DND-41 (cell line): ENCODE data around the gene ZNF621.

Source experiments
- CTCF ChIP-seq: IDR thresholded peaks from 2 replicates; pipeline ENCODE4 v1.5.1; 2012; ENCODE audit warnings: borderline replicate concordance, low read length, moderate library complexity, mild to moderate bottlenecking; ENCODE audit not compliant: poor library complexity, severe bottlenecking; ENCODE audit errors: extremely low read depth
- EZH2 ChIP-seq: IDR thresholded peaks from 3 replicates; pipeline ENCODE4 v1.6.1; 2012; ENCODE audit warnings: borderline replicate concordance, low read depth, mild to moderate bottlenecking, moderate library complexity, low read length, inconsistent platforms; ENCODE audit not compliant: severe bottlenecking

DNA sequence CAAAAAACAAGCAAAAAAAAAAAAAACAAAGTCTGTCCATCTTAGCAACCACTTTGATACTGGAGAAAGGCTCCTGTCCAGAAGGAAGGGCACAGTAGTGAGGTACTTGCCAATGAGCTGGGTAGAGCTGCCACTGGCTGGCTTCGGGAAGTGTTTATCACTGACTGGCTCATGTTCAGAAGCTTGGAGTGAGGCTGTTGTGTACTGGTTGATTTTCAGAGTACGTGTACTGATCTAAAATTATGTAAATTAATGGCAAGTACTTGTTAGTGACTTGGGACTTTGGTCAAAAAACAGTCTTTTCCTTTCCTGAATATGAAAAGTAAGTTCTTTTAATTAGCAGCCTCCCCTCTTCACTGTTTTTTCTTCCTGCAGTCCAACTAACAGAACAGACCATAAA is 979 bp upstream of the ZNF621 start:
- TF ChIP-seq CTCF (no peak), EZH2 (no peak)
